Ammon's horn (tissue), 1 donor: ENCODE results near the gene LHFPL6.
A peak's percentile ranks its signal among the peaks of the same experiment; 100 is the strongest.

ENCODE experiments used
- DNase-seq: peaks from one replicate; pipeline ENCODE4 v3.0.0-alpha.2; 2016; ENCODE audit warnings: low spot score

The LHFPL6 gene

DNA sequence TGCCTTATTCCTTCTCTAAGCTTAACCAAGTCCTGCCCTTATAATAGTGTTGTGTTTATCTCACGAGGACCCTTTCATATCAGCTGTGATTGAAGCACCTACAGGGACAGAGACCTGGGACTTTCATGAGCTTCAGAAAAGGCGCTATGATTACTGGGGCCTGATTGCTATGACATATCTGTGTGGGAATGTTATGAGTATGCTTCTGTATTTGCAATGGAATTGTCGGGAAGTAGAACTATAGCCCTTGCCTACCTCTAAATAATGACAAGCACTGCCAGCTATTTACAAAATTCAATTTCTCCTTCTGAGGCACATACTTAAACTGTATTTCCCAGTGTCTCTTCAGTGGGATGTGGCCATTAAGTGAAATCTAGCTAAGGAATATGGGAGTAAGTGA lies 191.5 kb downstream of the LHFPL6 start:
- DNase-seq = no peak

GRCh38 chr13:39410964-39411363 lies 192.0 kb downstream of the LHFPL6 start:
- DNase-seq = no peak

- DNase-seq = no peak
These were observed 192.7 kb downstream of the LHFPL6 start for GRCh38 chr13:39410096-39410901.

DNA sequence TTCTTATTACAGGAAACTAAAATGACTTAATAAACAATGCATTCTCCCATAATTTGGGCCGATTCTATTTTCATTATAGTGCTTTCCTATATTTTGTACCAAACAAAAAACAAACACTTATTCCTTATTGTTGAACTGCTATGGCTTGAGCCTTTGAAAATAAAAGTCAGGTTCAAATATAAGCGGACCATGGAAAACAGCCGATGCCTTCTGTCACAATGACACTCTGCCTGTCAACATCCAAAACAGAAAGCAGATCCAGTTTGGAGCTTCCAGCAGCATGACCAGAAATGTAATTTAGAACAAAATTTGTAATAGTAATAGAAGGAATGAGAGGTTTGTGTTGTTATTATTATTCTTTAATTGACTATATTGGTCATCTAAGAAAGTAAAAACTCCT lies 194.5 kb downstream of the LHFPL6 start:
- DNase-seq = no peak

GRCh38 chr13:39407786-39408185 lies 195.2 kb downstream of the LHFPL6 start:
- no peak for DNase-seq

DNA sequence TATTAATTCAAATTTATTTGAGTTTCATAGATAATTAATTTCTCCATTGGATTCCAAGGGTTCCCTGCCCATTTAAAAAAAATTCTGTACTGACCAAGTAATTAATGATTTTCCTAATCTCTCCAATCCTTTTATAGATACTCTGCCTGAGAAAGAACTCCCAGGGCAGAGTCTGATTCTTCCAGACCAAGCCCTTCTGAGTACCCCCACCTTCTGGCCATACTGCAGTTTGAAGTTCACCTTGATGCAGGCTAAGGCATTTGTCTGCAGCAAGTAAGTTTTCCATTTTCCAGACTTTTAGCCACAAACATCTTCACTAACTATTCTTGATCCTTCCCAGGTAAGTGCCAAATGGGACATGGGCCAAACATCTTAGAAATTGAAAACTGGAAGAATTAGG lies 195.9 kb downstream of the LHFPL6 start:
- DNase-seq = no peak

GRCh38 chr13:39406688-39407087 lies 196.3 kb downstream of the LHFPL6 start:
- DNase-seq = no peak

DNA sequence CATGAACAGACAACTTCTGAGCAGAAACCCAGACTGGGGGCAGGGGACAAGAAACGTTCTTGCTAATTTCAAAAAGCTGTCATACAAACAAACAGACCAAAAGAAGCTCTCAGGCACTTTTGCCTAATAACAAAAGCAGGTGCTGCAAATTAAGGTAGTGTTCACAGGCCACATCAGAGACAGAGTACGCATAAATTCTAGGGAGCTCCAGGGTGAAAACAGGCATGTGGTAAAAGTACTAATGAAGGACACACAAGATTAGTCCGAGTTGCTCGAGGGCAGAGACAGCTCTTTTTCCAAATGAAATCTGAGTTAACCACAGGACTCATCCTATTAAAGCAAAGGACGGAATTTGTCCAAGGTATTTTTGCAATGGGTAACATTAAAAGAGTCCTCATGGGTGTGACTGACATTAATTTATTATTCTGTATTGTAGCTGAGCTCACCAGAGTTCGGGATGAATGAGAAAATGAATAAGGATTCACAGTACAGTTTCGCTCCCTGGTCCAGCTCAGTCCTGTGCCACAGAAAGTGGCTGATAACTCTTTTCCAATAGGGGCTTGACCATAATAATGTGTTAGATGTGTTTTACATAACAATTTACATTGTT lies 197.3 kb downstream of the LHFPL6 start:
- no peak for DNase-seq

DNA sequence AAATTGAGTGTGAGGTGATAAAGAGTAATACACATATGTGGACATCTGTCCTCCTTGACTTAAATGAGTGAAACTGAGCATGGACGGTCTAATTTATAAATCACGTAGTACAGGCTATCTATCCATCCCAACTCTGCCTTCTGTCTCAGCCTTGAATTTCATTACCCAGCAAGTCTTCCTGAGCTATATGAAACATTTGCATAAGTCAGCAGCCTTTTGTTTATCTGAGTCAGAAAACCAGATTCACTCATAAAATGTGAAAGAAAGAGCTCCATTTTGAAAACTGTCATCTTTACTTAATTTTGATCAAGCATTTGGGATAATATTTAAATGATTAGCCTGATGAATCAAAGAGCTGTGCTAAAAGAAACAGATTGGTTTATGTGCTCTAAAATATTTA lies 197.9 kb downstream of the LHFPL6 start:
- no peak for DNase-seq

- no peak for DNase-seq
These were observed 199.9 kb downstream of the LHFPL6 start for GRCh38 chr13:39403106-39403505.

- DNase-seq = no peak
These were observed 200.6 kb downstream of the LHFPL6 start for GRCh38 chr13:39402221-39402970.

- DNase-seq = no peak
These were observed 201.2 kb downstream of the LHFPL6 start for GRCh38 chr13:39401756-39402155.

GRCh38 chr13:39401046-39401705 lies 201.8 kb downstream of the LHFPL6 start:
- DNase-seq = no peak

- no peak for DNase-seq
These were observed 203.9 kb downstream of the LHFPL6 start for GRCh38 chr13:39399102-39399501.

GRCh38 chr13:39397896-39398265 lies 205.1 kb downstream of the LHFPL6 start:
- no peak for DNase-seq

DNA sequence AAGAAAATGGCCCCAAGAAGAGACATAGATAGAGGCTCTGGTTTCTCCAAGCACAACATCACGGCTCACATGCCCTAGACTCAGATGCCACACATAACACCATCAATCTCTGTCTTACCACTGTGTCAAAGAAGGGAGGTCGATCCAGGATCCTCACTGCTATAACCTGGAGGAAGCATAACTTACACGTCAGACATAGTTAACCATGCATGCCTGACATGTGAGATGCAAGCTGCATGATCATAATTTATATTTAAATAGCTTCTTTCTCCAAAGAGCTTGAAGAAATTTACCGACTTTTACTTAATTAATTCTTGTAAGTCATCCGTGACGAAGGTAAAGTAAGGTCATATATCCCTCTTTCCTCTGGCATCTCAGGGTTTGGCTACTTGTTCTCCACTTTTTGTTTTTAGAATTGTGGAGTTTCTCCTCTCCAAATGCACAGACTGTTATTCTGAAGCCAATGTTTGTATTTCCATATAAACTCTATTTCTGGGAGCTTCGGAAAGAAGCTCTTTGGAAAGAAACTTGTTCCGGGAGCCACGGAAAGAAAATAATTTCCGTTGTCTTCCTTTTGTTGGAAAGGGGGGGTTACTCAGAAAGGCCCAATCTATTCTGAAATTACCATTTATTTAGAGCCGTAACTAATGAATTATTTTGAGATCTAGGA lies 205.6 kb downstream of the LHFPL6 start:
- DNase-seq = no peak

DNA sequence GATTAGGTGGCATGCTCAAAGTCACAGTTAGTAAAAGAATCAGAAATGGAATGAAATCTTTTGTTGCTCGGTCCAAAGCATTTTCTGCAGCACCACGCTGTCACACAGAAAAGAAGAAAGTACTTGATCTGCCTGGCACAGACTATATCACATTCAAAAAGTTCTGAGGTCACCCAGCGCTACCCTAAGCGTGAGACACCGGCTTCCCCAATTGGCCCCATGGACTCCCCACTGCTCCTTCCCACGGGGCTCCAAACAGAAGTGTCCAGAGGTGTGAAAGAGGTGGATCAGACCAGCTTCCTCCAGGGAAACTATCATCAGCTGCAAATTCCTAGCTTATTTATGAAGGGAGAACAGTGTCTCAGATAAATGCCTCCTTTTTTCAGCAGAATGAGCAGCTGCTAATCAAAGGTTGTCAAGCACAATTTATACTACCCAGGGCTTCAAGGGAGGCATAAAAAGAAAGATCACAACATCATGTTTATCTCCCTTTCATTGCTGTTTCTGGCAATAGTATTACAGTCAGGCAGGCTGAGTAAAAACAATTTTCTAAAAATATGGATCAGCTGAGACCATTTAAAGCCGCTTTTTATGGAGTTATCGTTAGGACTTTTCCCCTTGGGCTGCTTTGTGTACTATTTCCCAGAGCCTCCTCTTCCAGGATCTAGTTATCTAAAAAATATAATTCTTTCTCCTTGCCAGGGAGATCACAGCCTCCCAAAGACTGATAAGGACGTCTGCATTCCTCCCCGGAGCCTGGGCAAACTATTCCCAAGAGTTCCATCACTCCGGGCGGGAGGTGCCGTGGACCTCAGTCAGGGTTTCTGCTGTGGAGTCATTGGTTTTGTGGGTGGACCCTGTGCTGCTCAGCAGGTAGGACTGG lies 208.0 kb downstream of the LHFPL6 start:
- DNase-seq = no peak

GRCh38 chr13:39391761-39392160 lies 211.2 kb downstream of the LHFPL6 start:
- no peak for DNase-seq

- DNase-seq = no peak
These were observed 214.0 kb downstream of the LHFPL6 start for GRCh38 chr13:39389013-39389412.

GRCh38 chr13:39385621-39386231 lies 217.3 kb downstream of the LHFPL6 start:
- DNase-seq = peak; percentile 67

GRCh38 chr13:39385154-39385553 lies 217.8 kb downstream of the LHFPL6 start:
- DNase-seq = no peak
